Measurements from ENCODE around the gene CNDP1. TPM values are rescaled to one million over a fixed set of nuclear protein-coding genes. Genes with fewer than 3 reads are reported as not detected.

CNDP1 gene
- polyA plus RNA-seq, 1 experiment = not detected

- H3K4me3 ChIP-seq (ENCODE audit: low read depth, low read length) = no peak overlapping the region
- DNase-seq (ENCODE audit: low read depth) = no peak
- no peak for TF ChIP-seq CTCF (IDR thresholded peaks at IDR 0.05; ENCODE audit: insufficient read depth, low read depth, low read length)
- no peaks in the 10 kb centered on the region for H3K36me3 ChIP-seq (ENCODE audit: control insufficient read depth, insufficient read depth, low read length)
- ChIA-PET POLR2A (no interaction called here), CTCF (interaction anchor here (1.5 kb wide), 1 partner anchor 15 kb away, joined by 4 read pairs; no protein-coding TSS in a partner anchor)
- no peaks in the 10 kb centered on the region for H3K27me3 ChIP-seq (ENCODE audit: control insufficient read depth, insufficient read depth, low read length)
Observed at GRCh38 chr18:74610860-74611259, 76.6 kb downstream of the CNDP1 start.

- H3K36me3 ChIP-seq (ENCODE audit: control insufficient read depth, insufficient read depth, low read length) = no peaks in the 10 kb centered on the region
- CTCF ChIA-PET = no interaction called here
- H3K27me3 ChIP-seq (ENCODE audit: control insufficient read depth, insufficient read depth, low read length) = no peaks in the 10 kb centered on the region
- DNase-seq (ENCODE audit: low read depth) = no peak
- POLR2A ChIA-PET = no interaction called here
- TF ChIP-seq CTCF (IDR thresholded peaks at IDR 0.05; ENCODE audit: insufficient read depth, low read depth, low read length) = no peak
- H3K4me3 ChIP-seq (ENCODE audit: low read depth, low read length) = no peak overlapping the region
Observed at GRCh38 chr18:74611765-74612164, 77.5 kb downstream of the CNDP1 start.

- H3K27me3 ChIP-seq (ENCODE audit: control insufficient read depth, insufficient read depth, low read length) = no peaks in the 10 kb centered on the region
- DNase-seq (ENCODE audit: low read depth) = no peak
- ChIA-PET CTCF (no interaction called here), POLR2A (no interaction called here)
- no peak for TF ChIP-seq CTCF (IDR thresholded peaks at IDR 0.05; ENCODE audit: insufficient read depth, low read depth, low read length)
- no peaks in the 10 kb centered on the region for H3K36me3 ChIP-seq (ENCODE audit: control insufficient read depth, insufficient read depth, low read length)
- no peak overlapping the region for H3K4me3 ChIP-seq (ENCODE audit: low read depth, low read length)
Observed at GRCh38 chr18:74613381-74613780, 79.1 kb downstream of the CNDP1 start.

- no peak for TF ChIP-seq CTCF (IDR thresholded peaks at IDR 0.05; ENCODE audit: insufficient read depth, low read depth, low read length)
- CTCF ChIA-PET = no interaction called here
- H3K27me3 ChIP-seq (ENCODE audit: control insufficient read depth, insufficient read depth, low read length) = no peaks in the 10 kb centered on the region
- POLR2A ChIA-PET = no interaction called here
- H3K36me3 ChIP-seq (ENCODE audit: control insufficient read depth, insufficient read depth, low read length) = no peaks in the 10 kb centered on the region
- H3K4me3 ChIP-seq (ENCODE audit: low read depth, low read length) = no peak overlapping the region
- DNase-seq (ENCODE audit: low read depth) = no peak
Observed at GRCh38 chr18:74616494-74616893, 82.2 kb downstream of the CNDP1 start.

GRCh38 chr18:74617486-74617885 lies 83.2 kb downstream of the CNDP1 start:
- TF ChIP-seq CTCF (IDR thresholded peaks at IDR 0.05; ENCODE audit: insufficient read depth, low read depth, low read length) = no peak
- Histone ChIP-seq H3K36me3 (ENCODE audit: control insufficient read depth, insufficient read depth, low read length) (no peaks in the 10 kb centered on the region), H3K27me3 (ENCODE audit: control insufficient read depth, insufficient read depth, low read length) (no peaks in the 10 kb centered on the region), H3K4me3 (ENCODE audit: low read depth, low read length) (no peak overlapping the region)
- CTCF ChIA-PET = no interaction called here
- no peak for DNase-seq (ENCODE audit: low read depth)
- POLR2A ChIA-PET = no interaction called here
